HepG2 (cell line): ENCODE measurements around the gene SRP68. TPM values are rescaled to one million over a fixed set of nuclear protein-coding genes. Genes with fewer than 3 reads are reported as not detected.

Experiments
- ATAD3A ChIP-seq: sonication (generic); formaldehyde crosslinking; IDR thresholded peaks from 2 replicates; pipeline ENCODE4 v1.4.0; 2020; ENCODE audit warnings: missing genetic modification reagents
- CENPT ChIP-seq: sonication (generic); formaldehyde crosslinking; IDR thresholded peaks from 2 replicates; pipeline ENCODE4 v1.8.0; 2022; ENCODE audit warnings: low read depth, mild to moderate bottlenecking, moderate library complexity, missing genetic modification reagents
- CENPX ChIP-seq: sonication (generic); formaldehyde crosslinking; IDR thresholded peaks from 2 replicates; pipeline ENCODE4 v1.9.0; 2021; ENCODE audit warnings: mild to moderate bottlenecking, missing genetic modification reagents, moderate library complexity
- HOXA3 ChIP-seq: sonication (generic); formaldehyde crosslinking; IDR thresholded peaks from 2 replicates; pipeline ENCODE4 v1.5.0; 2020; ENCODE audit warnings: missing genetic modification reagents
- MZF1 ChIP-seq: sonication (generic); formaldehyde crosslinking; IDR thresholded peaks from 2 replicates; pipeline ENCODE4 v1.8.1; 2023; ENCODE audit warnings: mild to moderate bottlenecking, missing genetic modification reagents, borderline replicate concordance
- NFE2 ChIP-seq: sonication (generic); formaldehyde crosslinking; IDR thresholded peaks from 2 replicates; pipeline ENCODE4 v1.4.0; 2020; ENCODE audit warnings: missing genetic modification reagents
- NR1H2 ChIP-seq: sonication (generic); formaldehyde crosslinking; IDR thresholded peaks from 2 replicates; pipeline ENCODE4 v1.8.1; 2022; ENCODE audit warnings: low read depth, missing genetic modification reagents, borderline replicate concordance
- POLR2A ChIP-seq, 2 experiments: IDR thresholded peaks; 2 replicates each; pipeline ENCODE4 v1.6.1; 2011; ENCODE audit warnings: low read depth in 2 of 2, low read length in 2 of 2, mild to moderate bottlenecking in 1 of 2, moderate library complexity in 1 of 2; ENCODE audit not compliant: insufficient read depth in 1 of 2
- STAG1 ChIP-seq: sonication (generic); formaldehyde crosslinking; IDR thresholded peaks from 2 replicates; pipeline ENCODE4 v1.4.0; 2020; ENCODE audit warnings: missing genetic modification reagents
- TBP ChIP-seq: sonication (generic); formaldehyde crosslinking; IDR thresholded peaks from 2 replicates; pipeline ENCODE4 v1.5.0; 2020; ENCODE audit warnings: missing genetic modification reagents
- ZMYM2 ChIP-seq: sonication (generic); formaldehyde crosslinking; IDR thresholded peaks from 2 replicates; pipeline ENCODE4 v1.8.0; 2022; ENCODE audit warnings: mild to moderate bottlenecking, missing genetic modification reagents
- ZNF34 ChIP-seq: sonication (generic); formaldehyde crosslinking; IDR thresholded peaks from 2 replicates; pipeline ENCODE4 v1.4.0; 2020; ENCODE audit warnings: mild to moderate bottlenecking, missing genetic modification reagents, borderline replicate concordance
- ZNF619 ChIP-seq: sonication (generic); formaldehyde crosslinking; IDR thresholded peaks from 2 replicates; pipeline ENCODE4 v1.4.0; 2020; ENCODE audit warnings: mild to moderate bottlenecking, missing genetic modification reagents
- ZNF781 ChIP-seq: sonication (generic); formaldehyde crosslinking; IDR thresholded peaks from 2 replicates; pipeline ENCODE4 v1.5.1; 2020; ENCODE audit warnings: borderline replicate concordance, mild to moderate bottlenecking, missing genetic modification reagents; ENCODE audit errors: not compliant biosample characterization
- ZSCAN21 ChIP-seq: sonication (generic); formaldehyde crosslinking; IDR thresholded peaks from 2 replicates; pipeline ENCODE4 v1.8.0; 2022; ENCODE audit warnings: mild to moderate bottlenecking, missing genetic modification reagents, moderate library complexity, borderline replicate concordance
- polyA plus RNA-seq, 8 experiments: library from polyadenylated mRNA; depleted of rRNA in 3 of 8; stranded (reverse) in 7 of 8; unstranded in 1 of 8; fragments of >200 nt; fragmentation: Illumina TruSeq in 4 of 8; extraction: Trizol in 4 of 8; gene quantifications; 2 replicates each; pipeline versions ENCODE4 v1.2.1 to v1.2.3, GENCODE V29; 2011 to 2016; ENCODE audit warnings: low read depth in 4 of 8, missing spikeins in 1 of 8, mixed read lengths in 1 of 8; ENCODE audit not compliant: insufficient read depth in 1 of 8
- total RNA-seq, 5 experiments: library from RNA; depleted of rRNA; stranded (reverse); fragments of >200 nt; fragmentation: Illumina TruSeq; extraction: Trizol; gene quantifications; 2 replicates each; pipeline ENCODE4 v1.2.3, GENCODE V29; 2016; ENCODE audit warnings: low read depth in 1 of 5
- TF ChIP-seq, protein P1 (sequence below): sonication (generic); formaldehyde crosslinking; IDR thresholded peaks from 2 replicates; pipeline ENCODE4 v1.9.0; 2021; ENCODE audit warnings: missing genetic modification reagents, mild to moderate bottlenecking, borderline replicate concordance
- TF ChIP-seq, protein P2 (sequence below): sonication (generic); formaldehyde crosslinking; IDR thresholded peaks from 2 replicates; pipeline ENCODE4 v1.5.0; 2020; ENCODE audit warnings: missing genetic modification reagents
- TF ChIP-seq, protein P3 (sequence below): sonication (generic); formaldehyde crosslinking; IDR thresholded peaks from 2 replicates; pipeline ENCODE4 v1.8.1; 2023; ENCODE audit warnings: mild to moderate bottlenecking, inconsistent platforms, moderate library complexity, missing genetic modification reagents, borderline replicate concordance
- TF ChIP-seq, protein P4 (sequence below): sonication (generic); formaldehyde crosslinking; IDR thresholded peaks from 2 replicates; pipeline ENCODE4 v1.4.0; 2020; ENCODE audit warnings: mild to moderate bottlenecking, missing genetic modification reagents
- TF ChIP-seq, protein P5 (sequence below): IDR thresholded peaks from 2 replicates; pipeline ENCODE4 v1.6.1; 2016; ENCODE audit warnings: mild to moderate bottlenecking, missing biosample characterization, missing genetic modification reagents

Gene SRP68
- total and polyA plus RNA-seq, 2 of the 13 experiments (the other 11 are each of a cell fraction or from before 2014, with no cell fraction given), result 39.8 to 74.3 TPM

DNA sequence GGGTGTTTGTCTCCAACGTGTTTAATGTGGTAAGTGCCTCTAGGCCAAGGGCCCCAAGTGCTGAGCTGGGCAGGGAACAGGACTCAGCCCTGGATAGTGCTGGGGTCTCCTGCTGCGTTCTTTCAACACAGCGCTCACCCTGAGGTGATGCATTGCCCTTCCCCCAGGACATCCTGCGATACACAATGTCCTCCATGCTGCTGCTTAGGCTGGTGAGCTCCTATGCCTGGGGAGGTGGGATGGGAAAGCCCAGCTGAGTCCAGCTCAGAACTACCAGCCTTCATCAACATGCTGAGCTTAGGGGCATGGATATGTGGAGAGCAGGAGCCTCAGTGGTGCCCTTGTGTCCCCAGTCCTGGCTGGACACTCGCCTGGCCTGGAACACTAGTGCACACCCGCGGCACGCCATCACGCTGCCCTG, 7.2 kb upstream of the SRP68 start (continued):
- TF ChIP-seq, protein P1, sequence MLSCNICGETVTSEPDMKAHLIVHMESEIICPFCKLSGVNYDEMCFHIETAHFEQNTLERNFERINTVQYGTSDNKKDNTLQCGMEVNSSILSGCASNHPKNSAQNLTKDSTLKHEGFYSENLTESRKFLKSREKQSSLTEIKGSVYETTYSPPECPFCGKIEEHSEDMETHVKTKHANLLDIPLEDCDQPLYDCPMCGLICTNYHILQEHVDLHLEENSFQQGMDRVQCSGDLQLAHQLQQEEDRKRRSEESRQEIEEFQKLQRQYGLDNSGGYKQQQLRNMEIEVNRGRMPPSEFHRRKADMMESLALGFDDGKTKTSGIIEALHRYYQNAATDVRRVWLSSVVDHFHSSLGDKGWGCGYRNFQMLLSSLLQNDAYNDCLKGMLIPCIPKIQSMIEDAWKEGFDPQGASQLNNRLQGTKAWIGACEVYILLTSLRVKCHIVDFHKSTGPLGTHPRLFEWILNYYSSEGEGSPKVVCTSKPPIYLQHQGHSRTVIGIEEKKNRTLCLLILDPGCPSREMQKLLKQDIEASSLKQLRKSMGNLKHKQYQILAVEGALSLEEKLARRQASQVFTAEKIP (CRISPR knock-in tag), result no peak
- TF ChIP-seq ZMYM2 (CRISPR knock-in tag) (no peak), CENPT (0 out of 2 replicates have a peak, but pooled peaks have one; percentile 12), CENPX (CRISPR knock-in tag) (no peak), TBP (no peak), POLR2A (IDR thresholded peaks at IDR 0.05; ENCODE audit: insufficient read depth in 1 of 2, low read depth in 2 of 2, low read length in 2 of 2) (peak; percentile 46 to 50), ZNF619 (0 out of 2 replicates have a peak, but pooled peaks have one; percentile 13), ZNF34 (CRISPR knock-in tag) (no peak), STAG1 (CRISPR knock-in tag) (no peak), ZNF781 (peak; percentile 32), NFE2 (no peak), NR1H2 (CRISPR knock-in tag) (peak; percentile 34; the same call in 1 of the 2 replicates), HOXA3 (CRISPR knock-in tag) (0 out of 2 replicates have a peak, but pooled peaks have one; percentile 30), ZSCAN21 (no peak; the same call in 1 of the 2 replicates), ATAD3A (no peak), MZF1 (CRISPR knock-in tag) (0 out of 2 replicates have a peak, but pooled peaks have one; percentile 31)
- TF ChIP-seq, protein P2, sequence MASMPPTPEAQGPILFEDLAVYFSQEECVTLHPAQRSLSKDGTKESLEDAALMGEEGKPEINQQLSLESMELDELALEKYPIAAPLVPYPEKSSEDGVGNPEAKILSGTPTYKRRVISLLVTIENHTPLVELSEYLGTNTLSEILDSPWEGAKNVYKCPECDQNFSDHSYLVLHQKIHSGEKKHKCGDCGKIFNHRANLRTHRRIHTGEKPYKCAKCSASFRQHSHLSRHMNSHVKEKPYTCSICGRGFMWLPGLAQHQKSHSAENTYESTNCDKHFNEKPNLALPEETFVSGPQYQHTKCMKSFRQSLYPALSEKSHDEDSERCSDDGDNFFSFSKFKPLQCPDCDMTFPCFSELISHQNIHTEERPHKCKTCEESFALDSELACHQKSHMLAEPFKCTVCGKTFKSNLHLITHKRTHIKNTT (CRISPR knock-in tag), result no peak
- TF ChIP-seq, protein P3, sequence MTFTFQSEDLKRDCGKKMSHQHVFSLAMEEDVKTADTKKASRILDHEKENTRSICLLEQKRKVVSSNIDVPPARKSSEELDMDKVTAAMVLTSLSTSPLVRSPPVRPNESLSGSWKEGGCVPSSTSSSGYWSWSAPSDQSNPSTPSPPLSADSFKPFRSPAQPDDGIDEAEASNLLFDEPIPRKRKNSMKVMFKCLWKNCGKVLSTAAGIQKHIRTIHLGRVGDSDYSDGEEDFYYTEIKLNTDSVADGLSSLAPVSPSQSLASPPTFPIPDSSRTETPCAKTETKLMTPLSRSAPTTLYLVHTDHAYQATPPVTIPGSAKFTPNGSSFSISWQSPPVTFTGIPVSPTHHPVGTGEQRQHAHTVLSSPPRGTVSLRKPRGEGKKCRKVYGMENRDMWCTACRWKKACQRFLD (CRISPR knock-in tag), result no peak
- TF ChIP-seq, protein P4, sequence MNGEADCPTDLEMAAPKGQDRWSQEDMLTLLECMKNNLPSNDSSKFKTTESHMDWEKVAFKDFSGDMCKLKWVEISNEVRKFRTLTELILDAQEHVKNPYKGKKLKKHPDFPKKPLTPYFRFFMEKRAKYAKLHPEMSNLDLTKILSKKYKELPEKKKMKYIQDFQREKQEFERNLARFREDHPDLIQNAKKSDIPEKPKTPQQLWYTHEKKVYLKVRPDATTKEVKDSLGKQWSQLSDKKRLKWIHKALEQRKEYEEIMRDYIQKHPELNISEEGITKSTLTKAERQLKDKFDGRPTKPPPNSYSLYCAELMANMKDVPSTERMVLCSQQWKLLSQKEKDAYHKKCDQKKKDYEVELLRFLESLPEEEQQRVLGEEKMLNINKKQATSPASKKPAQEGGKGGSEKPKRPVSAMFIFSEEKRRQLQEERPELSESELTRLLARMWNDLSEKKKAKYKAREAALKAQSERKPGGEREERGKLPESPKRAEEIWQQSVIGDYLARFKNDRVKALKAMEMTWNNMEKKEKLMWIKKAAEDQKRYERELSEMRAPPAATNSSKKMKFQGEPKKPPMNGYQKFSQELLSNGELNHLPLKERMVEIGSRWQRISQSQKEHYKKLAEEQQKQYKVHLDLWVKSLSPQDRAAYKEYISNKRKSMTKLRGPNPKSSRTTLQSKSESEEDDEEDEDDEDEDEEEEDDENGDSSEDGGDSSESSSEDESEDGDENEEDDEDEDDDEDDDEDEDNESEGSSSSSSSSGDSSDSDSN (CRISPR knock-in tag), result peak; percentile 48; the same call in 1 of the 2 replicates
- TF ChIP-seq, protein P5, sequence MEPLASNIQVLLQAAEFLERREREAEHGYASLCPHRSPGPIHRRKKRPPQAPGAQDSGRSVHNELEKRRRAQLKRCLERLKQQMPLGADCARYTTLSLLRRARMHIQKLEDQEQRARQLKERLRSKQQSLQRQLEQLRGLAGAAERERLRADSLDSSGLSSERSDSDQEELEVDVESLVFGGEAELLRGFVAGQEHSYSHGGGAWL (CRISPR knock-in tag), result no peak
